HepG2 (cell line): Measurements from ENCODE around the gene MAP3K9. TPM values are rescaled to one million over a fixed set of nuclear protein-coding genes. Genes with fewer than 3 reads are reported as not detected.

Experiments
- ATAC-seq: fragments of 200-7000 bp; cut with Tn5 transposase; 3 replicates; pipeline ENCODE4 v1.9.1; 2020; ENCODE audit warnings: mild to moderate bottlenecking, moderate library complexity
- BruUV-seq: library from RNA; stranded (reverse); fragments of 400-500 nt; replicated peaks from 2 replicates; lab custom pipeline; 2021; lab: Mats Ljungman, UMichigan
- CTCF ChIA-PET: fragments of 300-600 bp; formaldehyde crosslinking; extraction: SDS; loops from one replicate; lab custom pipeline; 2021; ENCODE audit warnings: low total read pairs, inconsistent platforms, low intra/inter-chr PET ratio; lab: Yijun Ruan, JAX
- POLR2A ChIA-PET: fragments of 350-600 bp; sonication (Branson Sonifier 250); formaldehyde crosslinking; loops from one replicate; lab custom pipeline; 2020; ENCODE audit warnings: antibody characterized with exemption, inconsistent platforms; lab: Yijun Ruan, JAX
- DNase-seq: peaks from one replicate; pipeline ENCODE4 v3.0.0-alpha.2; 2015; ENCODE audit warnings: low spot score
- FAIRE-seq: peaks from 3 replicates; lab custom pipeline; 2011; peaks lifted over from hg19 to GRCh38; lab: Jason Lieb, UNC
- H2AFZ ChIP-seq: one replicate; pipeline ENCODE4 v1.6.1; 2011; ENCODE audit warnings: low read length, inconsistent platforms
- H3K27ac ChIP-seq: fragments of 300-600 bp; 3 replicates; pipeline ENCODE4 v1.8.0; 2011; ENCODE audit warnings: mixed run types, mild to moderate bottlenecking, mixed read lengths, low read length, inconsistent platforms; ENCODE audit not compliant: insufficient read depth; ENCODE audit errors: extremely low read length
- H3K27me3 ChIP-seq, 2 experiments: fragments of 200-600 bp in 1 of 2; 2 replicates in 1 of 2; 3 replicates in 1 of 2; pipeline versions ENCODE4 v1.6.0 to v1.8.0; 2011; ENCODE audit warnings: low read length in 2 of 2, mild to moderate bottlenecking in 2 of 2, moderate library complexity in 2 of 2, inconsistent platforms in 1 of 2; ENCODE audit not compliant: insufficient read depth in 2 of 2, control insufficient read depth in 1 of 2
- H3K36me3 ChIP-seq, 2 experiments: fragments of 200-600 bp in 1 of 2; replicated peaks in 1 of 2; 2 replicates in 1 of 2; 3 replicates in 1 of 2; pipeline versions ENCODE4 v1.5.1 to v1.8.0; 2011; ENCODE audit warnings: low read length in 2 of 2, inconsistent platforms in 1 of 2; ENCODE audit not compliant: insufficient read depth in 2 of 2, control insufficient read depth in 1 of 2
- H3K4me1 ChIP-seq: 2 replicates; pipeline ENCODE4 v1.5.1; 2012; ENCODE audit warnings: low read length, inconsistent platforms; ENCODE audit not compliant: insufficient read depth
- H3K4me2 ChIP-seq: 2 replicates; pipeline ENCODE4 v1.6.0; 2011; ENCODE audit warnings: low read depth, low read length, inconsistent platforms
- H3K4me3 ChIP-seq, 3 experiments: fragments of 200-600 bp in 1 of 3; sonication (generic), shearing (Covaris generic) in 1 of 3; replicated peaks in 1 of 3; 2 replicates each; pipeline ENCODE4 v1.5.1; 2011 to 2016; ENCODE audit warnings: low read length in 3 of 3, inconsistent platforms in 2 of 3, low read depth in 2 of 3, mild to moderate bottlenecking in 2 of 3, control low read depth in 1 of 3, mixed read lengths in 1 of 3; ENCODE audit not compliant: insufficient read depth in 1 of 3
- H3K79me2 ChIP-seq: one replicate; pipeline ENCODE4 v1.6.1; 2011; ENCODE audit warnings: low read length, inconsistent platforms; ENCODE audit not compliant: insufficient read depth
- H3K9ac ChIP-seq: 2 replicates; pipeline ENCODE4 v1.6.0; 2011; ENCODE audit warnings: mild to moderate bottlenecking, low read depth, low read length, inconsistent platforms; ENCODE audit not compliant: insufficient read depth
- H3K9me3 ChIP-seq: 2 replicates; pipeline ENCODE4 v1.5.1; 2012; ENCODE audit warnings: mild to moderate bottlenecking, low read length
- H4K20me1 ChIP-seq: 2 replicates; pipeline ENCODE4 v1.6.0; 2011; ENCODE audit warnings: inconsistent platforms, mild to moderate bottlenecking, low read length, moderate library complexity; ENCODE audit not compliant: insufficient read depth
- DMAP1 ChIP-seq: IDR thresholded peaks from 2 replicates; pipeline ENCODE4 v1.6.1; 2016
- GABPB1 ChIP-seq: IDR thresholded peaks from 2 replicates; pipeline ENCODE4 v1.6.1; 2016; ENCODE audit warnings: mild to moderate bottlenecking, missing genetic modification reagents, moderate library complexity, missing compliant biosample characterization
- HHEX ChIP-seq: IDR thresholded peaks from 2 replicates; pipeline ENCODE4 v1.6.1; 2016; ENCODE audit warnings: control low read depth
- HOXA5 ChIP-seq: sonication (generic); formaldehyde crosslinking; IDR thresholded peaks from 2 replicates; pipeline ENCODE4 v1.4.0; 2020; ENCODE audit warnings: missing genetic modification reagents
- MTF1 ChIP-seq: sonication (generic); formaldehyde crosslinking; IDR thresholded peaks from 2 replicates; pipeline ENCODE4 v1.5.0; 2020; ENCODE audit warnings: missing genetic modification reagents
- PLRG1 ChIP-seq: fragments of 450-650 bp; conservative IDR thresholded peaks from 2 replicates; pipeline ENCODE4 v1.6.1; 2016
- SCMH1 ChIP-seq: sonication (generic); formaldehyde crosslinking; IDR thresholded peaks from 2 replicates; pipeline ENCODE4 v1.9.0; 2021; ENCODE audit warnings: missing genetic modification reagents, mild to moderate bottlenecking, borderline replicate concordance
- ZFP36L1 ChIP-seq: sonication (generic); formaldehyde crosslinking; IDR thresholded peaks from 2 replicates; pipeline ENCODE4 v1.8.0; 2022; ENCODE audit warnings: mild to moderate bottlenecking, missing genetic modification reagents, moderate library complexity
- ZNF263 ChIP-seq: sonication (generic); formaldehyde crosslinking; IDR thresholded peaks from 2 replicates; pipeline ENCODE4 v1.4.0; 2020; ENCODE audit warnings: missing genetic modification reagents
- ZNF383 ChIP-seq: sonication (generic); formaldehyde crosslinking; IDR thresholded peaks from 2 replicates; pipeline ENCODE4 v1.4.0; 2020; ENCODE audit warnings: missing genetic modification reagents, mild to moderate bottlenecking, borderline replicate concordance
- ZNF430 ChIP-seq: sonication (generic); formaldehyde crosslinking; IDR thresholded peaks from 2 replicates; pipeline ENCODE4 v1.9.0; 2021; ENCODE audit warnings: mild to moderate bottlenecking, missing genetic modification reagents
- ZNF674 ChIP-seq: sonication (generic); formaldehyde crosslinking; IDR thresholded peaks from 2 replicates; pipeline ENCODE4 v1.5.0; 2020; ENCODE audit warnings: low read depth, mild to moderate bottlenecking, missing genetic modification reagents
- ZNF883 ChIP-seq: sonication (generic); formaldehyde crosslinking; IDR thresholded peaks from 2 replicates; pipeline ENCODE4 v1.5.1; 2020; ENCODE audit warnings: mild to moderate bottlenecking, missing genetic modification reagents; ENCODE audit errors: not compliant biosample characterization
- ZSCAN25 ChIP-seq: sonication (generic); formaldehyde crosslinking; IDR thresholded peaks from 2 replicates; pipeline ENCODE4 v1.8.0; 2022; ENCODE audit warnings: mild to moderate bottlenecking, missing genetic modification reagents
- in situ Hi-C: cut with HindIII; loops from 2 replicates; pipeline ENCODE4 v1.10.0; 2017; ENCODE audit warnings: low pct_unique_long_range_greater_than_20kb; ENCODE audit not compliant: extremely low pct_ligation_motif_present
- intact Hi-C: fragments of 100-400 bp; cut with micrococcal nuclease; formaldehyde crosslinking; loops from one replicate; pipeline ENCODE4 v1.10.0; 2022; ENCODE audit not compliant: unreplicated experiment
- polyA plus RNA-seq, 8 experiments: library from polyadenylated mRNA; depleted of rRNA in 3 of 8; stranded (reverse) in 7 of 8; unstranded in 1 of 8; fragments of >200 nt; fragmentation: Illumina TruSeq in 4 of 8; extraction: Trizol in 4 of 8; gene quantifications; 2 replicates each; pipeline versions ENCODE4 v1.2.1 to v1.2.3, GENCODE V29; 2011 to 2016; ENCODE audit warnings: low read depth in 4 of 8, missing spikeins in 1 of 8, mixed read lengths in 1 of 8; ENCODE audit not compliant: insufficient read depth in 1 of 8
- total RNA-seq, 5 experiments: library from RNA; depleted of rRNA; stranded (reverse); fragments of >200 nt; fragmentation: Illumina TruSeq; extraction: Trizol; gene quantifications; 2 replicates each; pipeline ENCODE4 v1.2.3, GENCODE V29; 2016; ENCODE audit warnings: low read depth in 1 of 5
- TF ChIP-seq, protein P1 (sequence below): sonication (generic); formaldehyde crosslinking; IDR thresholded peaks from 2 replicates; pipeline ENCODE4 v1.4.0; 2020; ENCODE audit warnings: mild to moderate bottlenecking, missing genetic modification reagents
- TF ChIP-seq, protein P2 (sequence below): sonication (generic); formaldehyde crosslinking; conservative IDR thresholded peaks from 2 replicates; pipeline ENCODE4 v1.4.0; 2020; ENCODE audit warnings: mild to moderate bottlenecking, missing genetic modification reagents, moderate library complexity
- TF ChIP-seq, protein P3 (sequence below): sonication (generic); formaldehyde crosslinking; IDR thresholded peaks from 2 replicates; pipeline ENCODE4 v1.8.0; 2022; ENCODE audit warnings: missing genetic modification reagents, mild to moderate bottlenecking, inconsistent platforms, borderline replicate concordance
- TF ChIP-seq, protein P4 (sequence below): sonication (generic); formaldehyde crosslinking; IDR thresholded peaks from 2 replicates; pipeline ENCODE4 v1.5.0; 2020; ENCODE audit warnings: missing genetic modification reagents, mild to moderate bottlenecking, borderline replicate concordance

MAP3K9 gene
- total and polyA plus RNA-seq, 2 of the 13 experiments (the other 11 are each of a cell fraction or from before 2014, with no cell fraction given): 4.3 to 4.5 TPM

DNA sequence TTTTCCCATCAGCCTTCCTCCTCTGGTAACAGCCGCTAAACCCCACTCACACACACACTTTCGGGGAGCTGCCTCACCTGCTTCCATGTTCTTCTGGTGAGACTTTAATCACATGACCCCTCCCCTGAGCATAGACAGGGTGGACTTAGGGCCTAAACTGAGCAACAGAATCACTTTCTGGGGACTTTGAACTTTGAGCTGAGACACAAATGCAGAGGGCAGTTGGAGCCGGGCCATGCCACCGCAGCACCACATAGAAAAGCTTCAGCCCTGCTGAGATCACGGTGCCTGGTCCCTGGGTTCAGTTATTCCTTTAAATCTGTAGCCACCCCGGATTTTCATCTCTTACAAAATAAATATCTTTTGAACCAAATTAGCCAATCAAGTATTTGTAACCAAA lies 18.4 kb upstream of the MAP3K9 start (continued):
- TF ChIP-seq, protein P1, sequence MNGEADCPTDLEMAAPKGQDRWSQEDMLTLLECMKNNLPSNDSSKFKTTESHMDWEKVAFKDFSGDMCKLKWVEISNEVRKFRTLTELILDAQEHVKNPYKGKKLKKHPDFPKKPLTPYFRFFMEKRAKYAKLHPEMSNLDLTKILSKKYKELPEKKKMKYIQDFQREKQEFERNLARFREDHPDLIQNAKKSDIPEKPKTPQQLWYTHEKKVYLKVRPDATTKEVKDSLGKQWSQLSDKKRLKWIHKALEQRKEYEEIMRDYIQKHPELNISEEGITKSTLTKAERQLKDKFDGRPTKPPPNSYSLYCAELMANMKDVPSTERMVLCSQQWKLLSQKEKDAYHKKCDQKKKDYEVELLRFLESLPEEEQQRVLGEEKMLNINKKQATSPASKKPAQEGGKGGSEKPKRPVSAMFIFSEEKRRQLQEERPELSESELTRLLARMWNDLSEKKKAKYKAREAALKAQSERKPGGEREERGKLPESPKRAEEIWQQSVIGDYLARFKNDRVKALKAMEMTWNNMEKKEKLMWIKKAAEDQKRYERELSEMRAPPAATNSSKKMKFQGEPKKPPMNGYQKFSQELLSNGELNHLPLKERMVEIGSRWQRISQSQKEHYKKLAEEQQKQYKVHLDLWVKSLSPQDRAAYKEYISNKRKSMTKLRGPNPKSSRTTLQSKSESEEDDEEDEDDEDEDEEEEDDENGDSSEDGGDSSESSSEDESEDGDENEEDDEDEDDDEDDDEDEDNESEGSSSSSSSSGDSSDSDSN (CRISPR knock-in tag): 0 out of 2 replicates have a peak, but pooled peaks have one; percentile 24
- TF ChIP-seq, protein P2, sequence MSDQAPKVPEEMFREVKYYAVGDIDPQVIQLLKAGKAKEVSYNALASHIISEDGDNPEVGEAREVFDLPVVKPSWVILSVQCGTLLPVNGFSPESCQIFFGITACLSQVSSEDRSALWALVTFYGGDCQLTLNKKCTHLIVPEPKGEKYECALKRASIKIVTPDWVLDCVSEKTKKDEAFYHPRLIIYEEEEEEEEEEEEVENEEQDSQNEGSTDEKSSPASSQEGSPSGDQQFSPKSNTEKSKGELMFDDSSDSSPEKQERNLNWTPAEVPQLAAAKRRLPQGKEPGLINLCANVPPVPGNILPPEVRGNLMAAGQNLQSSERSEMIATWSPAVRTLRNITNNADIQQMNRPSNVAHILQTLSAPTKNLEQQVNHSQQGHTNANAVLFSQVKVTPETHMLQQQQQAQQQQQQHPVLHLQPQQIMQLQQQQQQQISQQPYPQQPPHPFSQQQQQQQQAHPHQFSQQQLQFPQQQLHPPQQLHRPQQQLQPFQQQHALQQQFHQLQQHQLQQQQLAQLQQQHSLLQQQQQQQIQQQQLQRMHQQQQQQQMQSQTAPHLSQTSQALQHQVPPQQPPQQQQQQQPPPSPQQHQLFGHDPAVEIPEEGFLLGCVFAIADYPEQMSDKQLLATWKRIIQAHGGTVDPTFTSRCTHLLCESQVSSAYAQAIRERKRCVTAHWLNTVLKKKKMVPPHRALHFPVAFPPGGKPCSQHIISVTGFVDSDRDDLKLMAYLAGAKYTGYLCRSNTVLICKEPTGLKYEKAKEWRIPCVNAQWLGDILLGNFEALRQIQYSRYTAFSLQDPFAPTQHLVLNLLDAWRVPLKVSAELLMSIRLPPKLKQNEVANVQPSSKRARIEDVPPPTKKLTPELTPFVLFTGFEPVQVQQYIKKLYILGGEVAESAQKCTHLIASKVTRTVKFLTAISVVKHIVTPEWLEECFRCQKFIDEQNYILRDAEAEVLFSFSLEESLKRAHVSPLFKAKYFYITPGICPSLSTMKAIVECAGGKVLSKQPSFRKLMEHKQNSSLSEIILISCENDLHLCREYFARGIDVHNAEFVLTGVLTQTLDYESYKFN (CRISPR knock-in tag): peak; percentile 54; the same call in 1 of the 2 replicates
- TF ChIP-seq PLRG1 (no peak), GABPB1 (no peak), ZSCAN25 (0 out of 2 replicates have a peak, but pooled peaks have one; percentile 29), HHEX (CRISPR knock-in tag) (no peak), SCMH1 (CRISPR knock-in tag) (no peak)
- TF ChIP-seq, all 625 proteins: peak for 28

DNA sequence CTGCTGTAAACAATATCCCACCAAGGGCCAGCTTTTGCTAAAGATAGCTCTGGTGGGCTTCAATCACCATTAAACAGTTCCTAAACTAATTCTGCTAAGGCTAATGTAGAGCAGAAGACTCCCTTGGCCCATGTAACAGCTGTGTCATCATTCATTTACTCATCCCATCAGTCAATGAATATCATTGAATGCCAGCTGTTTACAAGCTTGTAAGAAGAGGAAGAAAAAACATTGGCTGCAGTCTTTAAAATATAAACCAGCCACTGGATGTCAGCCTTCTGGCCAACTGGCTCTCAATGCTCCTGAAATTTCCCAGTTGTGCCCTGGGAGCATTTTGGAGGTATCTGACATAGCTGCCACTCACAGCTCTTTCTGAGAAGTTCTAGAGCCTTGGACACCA lies 18.0 kb upstream of the MAP3K9 start:
- BruUV-seq: no TSS peak
- H4K20me1 ChIP-seq: no peaks in the 10 kb centered on the region
- H3K36me3 ChIP-seq: no peaks in the 10 kb centered on the region
- intact Hi-C loops (no loop called here), in situ Hi-C loops (loop anchor here (10.0 kb wide), 1 partner anchor 127 kb away; no protein-coding TSS in a partner anchor)
- H3K9ac ChIP-seq: no peak overlapping the region
- H3K27me3 ChIP-seq: peaks cover 0 to 19% of the 10 kb centered on the region in 2 experiments; a peak in 3 of 5 replicates
- no peak overlapping the region for H3K4me3 ChIP-seq
- H3K4me2 ChIP-seq: peak overlapping the region; percentile 55
- no peaks in the 10 kb centered on the region for H3K79me2 ChIP-seq
- H3K27ac ChIP-seq: no peak overlapping the region
- no peaks in the 10 kb centered on the region for H3K9me3 ChIP-seq
- peak; percentile 36; the same call in 2 of the 3 replicates for ATAC-seq
- no peak for FAIRE-seq
- ChIA-PET POLR2A (interaction anchor here (1.1 kb wide), 1 partner anchor 17 kb away, joined by 7 read pairs; the partner anchor contains the start of gene MAP3K9), CTCF (no interaction called here)
- DNase-seq: no peak
- H2AFZ ChIP-seq: no peak overlapping the region
- peaks cover 25% of the 10 kb centered on the region for H3K4me1 ChIP-seq
- TF ChIP-seq ZNF263 (CRISPR knock-in tag) (no peak), ZNF430 (CRISPR knock-in tag) (no peak), DMAP1 (CRISPR knock-in tag) (no peak), HOXA5 (no peak), ZNF883 (CRISPR knock-in tag) (no peak), ZNF383 (CRISPR knock-in tag) (no peak), MTF1 (CRISPR knock-in tag) (no peak), ZFP36L1 (CRISPR knock-in tag) (no peak), ZNF674 (CRISPR knock-in tag) (no peak)
- TF ChIP-seq, protein P3, sequence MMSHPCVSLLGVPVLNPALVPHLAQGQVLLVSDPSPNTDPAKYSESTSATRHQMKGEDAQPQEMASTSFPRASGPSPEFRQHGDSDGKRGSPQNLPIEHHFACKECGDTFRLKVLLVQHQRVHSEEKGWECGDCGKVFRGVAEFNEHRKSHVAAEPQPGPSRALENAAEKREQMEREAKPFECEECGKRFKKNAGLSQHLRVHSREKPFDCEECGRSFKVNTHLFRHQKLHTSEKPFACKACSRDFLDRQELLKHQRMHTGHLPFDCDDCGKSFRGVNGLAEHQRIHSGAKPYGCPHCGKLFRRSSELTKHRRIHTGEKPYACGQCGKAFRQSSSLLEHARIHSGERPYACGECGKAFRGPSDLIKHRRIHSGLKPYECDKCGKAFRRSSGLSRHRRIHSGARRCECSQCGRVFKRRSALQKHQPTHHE (CRISPR knock-in tag): no peak
- TF ChIP-seq, protein P4, sequence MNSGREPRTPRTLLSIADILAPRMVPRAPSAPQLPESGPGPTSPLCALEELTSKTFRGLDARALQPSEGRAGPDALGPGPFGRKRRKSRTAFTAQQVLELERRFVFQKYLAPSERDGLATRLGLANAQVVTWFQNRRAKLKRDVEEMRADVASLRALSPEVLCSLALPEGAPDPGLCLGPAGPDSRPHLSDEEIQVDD (CRISPR knock-in tag): no peak
